Hindlimb muscle (tissue), 1 donor: ENCODE measurements around the gene PRDM1. TPM values are rescaled to one million over a fixed set of nuclear protein-coding genes. Genes with fewer than 3 reads are reported as not detected.
A peak's percentile ranks its signal among the peaks of the same experiment; 100 is the strongest.

Experiments used
- DNase-seq: peaks from one replicate; pipeline ENCODE4 v3.0.0-alpha.2; 2013
- polyA plus RNA-seq: library from polyadenylated mRNA; unstranded; fragments of 120-200 nt; gene quantifications from one replicate; pipeline ENCODE4 v1.2.1, GENCODE V29; 2013; ENCODE audit not compliant: insufficient read length

PRDM1 gene
- polyA plus RNA-seq, result 5.2 TPM

DNA sequence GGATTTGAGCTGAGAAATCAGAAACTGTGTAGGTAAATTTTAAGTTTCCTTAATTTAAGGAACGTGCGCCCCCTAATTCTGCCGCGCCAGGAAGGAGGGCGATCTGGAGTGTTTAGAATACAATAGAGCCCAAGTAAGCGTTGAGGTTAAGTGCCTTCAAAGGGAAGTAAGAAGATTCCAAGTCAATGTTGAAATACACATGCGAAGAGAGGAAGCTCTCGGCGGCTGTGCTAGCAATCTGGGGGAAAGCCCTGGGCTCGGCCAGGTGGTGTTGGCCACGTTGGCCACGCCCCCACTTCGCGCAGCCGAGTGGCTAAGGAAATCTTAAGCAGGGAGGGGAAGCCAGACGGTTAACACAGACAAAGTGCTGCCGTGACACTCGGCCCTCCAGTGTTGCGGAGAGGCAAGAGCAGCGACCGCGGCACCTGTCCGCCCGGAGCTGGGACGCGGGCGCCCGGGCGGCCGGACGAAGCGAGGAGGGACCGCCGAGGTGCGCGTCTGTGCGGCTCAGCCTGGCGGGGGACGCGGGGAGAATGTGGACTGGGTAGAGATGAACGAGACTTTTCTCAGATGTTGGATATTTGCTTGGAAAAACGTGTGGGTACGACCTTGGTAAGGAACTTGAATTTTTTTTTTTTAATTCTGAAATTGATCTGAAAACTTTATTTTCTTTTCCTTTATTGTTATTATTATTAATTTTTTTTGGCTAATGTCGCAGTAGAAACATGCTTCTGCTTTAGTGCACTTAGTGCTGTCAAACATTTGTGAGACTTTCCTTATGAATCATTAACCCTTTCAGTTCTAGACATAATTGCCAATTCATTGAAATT is at the start of gene PRDM1:
Gene PRDM1, plus strand, starts transcription at position 353 of the 830 bp plus-strand sequence. Its CDS starts 218 bp downstream, at position 571.
- peak; percentile 64 for DNase-seq

DNA sequence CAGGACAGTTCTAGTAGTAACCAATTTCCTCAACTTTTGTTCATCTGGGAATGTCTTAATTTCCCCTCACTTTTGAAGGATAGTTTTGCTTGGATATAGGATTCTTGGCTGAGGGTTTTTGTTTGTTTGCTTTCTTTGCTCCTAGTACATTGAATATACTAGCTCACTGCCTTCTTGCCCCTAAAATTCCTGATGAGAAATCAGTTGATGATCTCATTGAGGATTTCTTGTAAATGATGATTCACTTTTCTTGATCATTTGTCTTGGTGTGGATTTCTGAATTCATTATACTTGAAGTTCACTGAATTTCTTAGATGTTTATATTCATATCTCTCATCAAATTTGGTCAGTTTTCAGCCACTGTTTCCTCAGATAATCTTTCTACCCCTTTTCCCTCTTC is 49.1 kb upstream of the PRDM1 start:
- no peak for DNase-seq

GRCh38 chr6:106039897-106040592 is 46.1 kb upstream of the PRDM1 start:
- DNase-seq, result no peak

- no peak for DNase-seq
Observed at GRCh38 chr6:106044151-106044550, 42.0 kb upstream of the PRDM1 start.

- no peak for DNase-seq
Observed at GRCh38 chr6:106045077-106045476, 41.1 kb upstream of the PRDM1 start.

DNA sequence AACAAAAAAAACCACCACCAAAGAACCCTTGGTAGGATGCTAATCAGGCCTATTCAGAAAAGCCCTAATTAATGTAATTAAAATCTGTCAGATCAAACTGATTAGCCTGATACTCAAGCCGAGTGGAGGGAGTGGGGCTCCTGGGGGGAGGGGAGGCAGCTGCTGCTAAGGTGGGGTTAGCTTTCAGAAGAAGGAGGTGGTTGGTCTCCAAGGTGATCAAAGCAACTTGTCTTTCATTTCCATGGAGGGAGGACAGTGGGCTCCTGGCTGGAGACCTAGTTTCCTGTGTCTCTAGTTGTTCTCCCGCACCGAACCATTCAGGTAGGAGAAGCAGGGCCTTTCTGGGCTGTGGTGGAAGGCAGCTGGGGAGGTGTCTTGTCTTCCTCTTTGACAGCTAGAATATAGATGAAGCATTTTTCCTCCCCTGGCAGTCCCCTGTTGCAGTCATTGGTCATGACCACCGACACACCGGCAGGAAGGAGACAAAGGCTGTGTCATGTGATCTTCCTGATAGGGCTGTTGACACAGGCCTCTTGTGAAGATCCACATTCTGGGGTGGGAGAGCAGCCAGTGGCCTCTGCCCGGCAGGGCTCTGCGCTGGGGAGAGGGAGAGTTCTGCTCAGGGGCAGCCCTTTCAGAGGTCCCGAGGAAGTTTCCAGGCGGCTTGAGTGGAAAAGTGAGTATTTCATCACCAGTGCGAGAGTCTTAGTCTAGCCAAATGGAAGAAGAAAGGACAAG is 39.9 kb upstream of the PRDM1 start:
- no peak for DNase-seq

GRCh38 chr6:106046854-106047200 is 39.3 kb upstream of the PRDM1 start:
- DNase-seq, result no peak

DNA sequence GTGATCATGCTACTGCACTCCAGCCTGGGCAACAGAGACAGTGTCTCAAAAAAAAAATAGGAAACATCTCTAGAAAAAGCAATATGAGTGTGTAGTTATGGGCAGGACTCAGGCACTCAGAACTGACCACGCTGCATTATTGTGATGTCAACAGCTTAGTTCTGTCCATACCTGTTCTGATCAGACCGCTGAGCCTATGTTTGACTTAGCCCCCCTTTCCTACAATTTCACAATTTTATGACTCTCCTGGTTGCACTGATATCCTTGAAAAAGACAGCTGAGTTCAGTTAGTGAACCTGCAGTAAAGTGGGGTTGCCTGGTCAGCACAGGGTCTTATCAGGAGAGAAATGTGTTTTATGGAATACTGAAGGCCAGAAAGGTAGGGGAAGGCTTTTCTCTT is 37.8 kb upstream of the PRDM1 start:
- DNase-seq, result no peak

- no peak for DNase-seq
Observed at GRCh38 chr6:106050538-106050937, 35.6 kb upstream of the PRDM1 start.

DNA sequence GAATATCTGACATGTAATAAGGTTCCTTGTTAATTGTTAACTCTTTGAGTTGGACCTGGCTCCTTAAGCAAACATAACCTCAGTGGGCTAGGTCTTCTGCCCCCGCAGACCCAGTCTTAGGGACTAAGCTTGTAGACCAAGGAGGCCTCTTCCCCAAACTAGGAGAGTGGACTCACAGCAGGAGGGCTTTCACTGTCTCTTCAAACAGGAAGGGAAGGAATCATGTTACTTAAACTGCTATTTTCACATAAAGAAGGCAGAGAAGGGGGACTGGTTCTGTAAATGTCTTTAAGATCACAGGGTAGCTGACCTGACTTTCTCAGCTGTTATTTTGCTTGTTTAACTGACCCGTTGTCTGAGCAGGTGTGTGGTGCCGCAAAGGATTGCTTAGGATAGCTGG is 34.9 kb upstream of the PRDM1 start:
- DNase-seq, result no peak

GRCh38 chr6:106053484-106054205 is 32.5 kb upstream of the PRDM1 start:
- DNase-seq, result no peak

DNA sequence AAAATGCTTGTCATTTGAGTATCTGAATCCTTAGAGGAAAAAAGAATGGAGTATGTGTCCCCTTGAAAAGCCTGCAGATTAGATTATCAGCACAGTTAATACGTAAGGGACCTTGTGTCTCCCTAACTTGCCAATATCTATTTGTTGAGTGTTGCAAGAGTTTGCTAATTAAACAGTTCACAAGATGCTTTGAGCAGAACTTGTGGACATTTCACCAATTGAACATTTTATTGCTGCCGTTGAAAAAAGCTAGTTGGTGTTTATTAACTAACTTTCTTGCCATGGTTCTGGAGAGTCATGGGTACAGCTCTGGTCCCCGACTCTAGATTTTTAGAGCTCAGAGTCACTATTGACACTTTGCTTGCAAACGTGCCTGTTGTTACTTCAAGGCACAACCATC is 30.6 kb upstream of the PRDM1 start:
- no peak for DNase-seq

DNA sequence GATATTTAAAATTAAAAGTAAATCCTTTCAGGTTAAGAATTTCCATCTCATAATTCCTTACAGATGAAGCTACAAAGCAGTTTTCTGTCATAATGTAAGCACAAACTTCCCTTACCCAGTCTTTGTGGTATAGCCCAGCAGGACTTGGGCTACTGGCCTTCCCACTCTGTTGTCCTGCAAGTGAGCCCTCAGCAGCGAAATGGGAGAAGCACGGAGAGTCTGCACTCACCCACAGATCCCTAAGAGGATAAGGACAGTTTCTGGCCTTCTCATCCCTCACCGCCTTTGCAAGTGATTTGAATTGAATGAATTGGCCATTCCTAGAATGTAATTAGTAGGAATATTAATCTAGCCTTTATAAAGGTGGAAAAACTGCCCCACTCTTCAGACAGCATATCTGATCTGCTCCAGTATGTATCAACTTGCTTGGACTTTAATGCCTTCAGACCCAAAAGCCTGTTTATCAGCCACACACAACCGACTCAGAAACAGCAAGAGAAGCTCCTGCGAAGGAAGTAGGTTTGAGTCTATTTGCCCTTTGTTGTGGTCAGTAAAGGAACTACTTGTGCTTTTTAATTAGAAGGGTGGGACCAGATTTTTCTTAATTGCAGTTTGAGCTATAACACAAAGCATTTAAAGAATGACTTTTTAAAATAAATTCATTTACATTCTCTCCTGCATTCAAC is 29.9 kb upstream of the PRDM1 start:
- DNase-seq, result no peak

DNA sequence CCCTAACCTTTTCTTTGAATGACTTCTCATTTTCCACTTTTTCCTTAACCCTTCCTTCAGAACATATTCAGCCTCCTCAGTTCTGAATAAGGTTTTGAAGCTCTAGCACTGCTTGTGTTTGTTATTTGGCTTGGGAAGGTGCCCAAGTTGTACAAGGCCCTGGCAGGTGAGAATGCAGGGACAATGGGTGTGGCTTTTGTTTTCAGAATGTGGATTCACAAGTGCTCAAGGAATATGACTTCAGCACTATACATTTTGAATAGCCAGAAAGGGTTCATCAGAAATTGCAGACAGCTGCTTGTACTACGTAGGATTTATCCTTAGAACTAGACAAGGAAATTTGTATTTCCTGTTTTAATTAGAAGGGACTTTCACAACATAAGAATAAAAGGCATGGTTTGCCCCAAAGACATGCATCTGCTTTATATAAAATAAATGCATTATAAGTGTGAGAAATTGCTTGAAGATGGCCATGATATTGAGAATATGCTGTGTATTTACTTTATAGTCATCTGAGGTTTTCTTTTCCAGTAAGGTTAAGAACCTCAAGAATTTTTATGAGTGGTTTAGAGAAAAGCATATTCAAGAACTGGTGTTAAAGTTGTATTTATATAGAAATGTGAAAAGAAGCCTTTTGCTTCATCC is 29.3 kb upstream of the PRDM1 start:
- DNase-seq, result no peak

DNA sequence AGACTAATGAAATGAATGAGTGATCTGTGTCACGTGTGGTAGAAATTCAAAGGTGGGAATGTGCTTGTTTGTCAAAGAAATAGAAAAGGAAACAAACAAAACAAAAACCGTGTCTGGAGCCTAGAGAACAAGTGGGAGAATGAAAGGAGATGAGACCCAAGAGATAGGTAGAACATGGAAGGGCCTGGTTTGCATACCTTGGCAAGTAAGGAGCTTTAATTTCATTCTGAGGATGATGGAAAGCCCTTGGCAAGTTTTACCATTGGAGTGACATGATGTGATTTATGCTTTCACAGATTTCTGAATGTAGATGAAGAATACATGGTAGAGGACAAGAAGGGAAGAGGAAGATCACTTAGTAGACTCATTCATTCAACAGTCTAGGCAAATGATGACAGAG is 26.8 kb upstream of the PRDM1 start:
- no peak for DNase-seq

DNA sequence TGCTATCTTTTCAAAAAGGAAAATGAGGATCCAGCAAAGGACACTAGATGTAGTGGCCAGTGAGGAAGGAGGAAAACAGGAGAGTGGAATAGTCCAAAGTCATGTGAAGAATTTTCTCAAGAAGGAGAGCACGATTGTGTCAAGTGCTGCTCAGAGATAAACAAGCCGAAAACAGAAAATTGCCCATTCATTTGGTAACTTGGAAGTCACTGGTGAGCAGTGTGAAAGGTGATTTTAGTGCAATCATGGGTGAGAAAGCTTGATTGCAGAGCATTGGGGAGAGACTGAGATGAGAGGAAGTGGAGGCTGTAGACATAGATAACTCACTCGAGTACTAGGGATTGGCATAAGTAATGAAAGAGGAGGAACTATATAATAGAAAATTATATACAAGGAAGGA is 26.0 kb upstream of the PRDM1 start:
- no peak for DNase-seq

GRCh38 chr6:106063448-106063850 is 22.7 kb upstream of the PRDM1 start:
- no peak for DNase-seq

DNA sequence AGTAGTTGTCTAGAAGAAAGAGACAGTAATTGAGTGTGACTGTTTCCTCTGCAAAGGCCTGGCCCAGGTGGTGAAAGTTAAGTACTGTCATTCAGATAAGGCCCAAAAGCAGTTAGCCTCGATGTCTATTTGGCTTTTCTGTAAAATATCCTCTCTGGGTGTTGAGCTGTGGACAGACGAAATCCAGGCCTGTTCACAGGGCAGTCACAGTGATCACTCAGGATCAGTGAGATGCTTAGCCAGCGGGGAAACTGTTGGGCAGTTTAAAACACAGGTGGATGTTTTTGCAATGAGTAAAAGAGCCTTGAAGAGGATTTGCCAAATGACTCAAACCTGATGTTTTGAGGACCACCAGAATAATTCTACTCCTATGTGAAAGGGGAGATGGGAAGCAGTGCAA is 22.0 kb upstream of the PRDM1 start:
- no peak for DNase-seq

DNA sequence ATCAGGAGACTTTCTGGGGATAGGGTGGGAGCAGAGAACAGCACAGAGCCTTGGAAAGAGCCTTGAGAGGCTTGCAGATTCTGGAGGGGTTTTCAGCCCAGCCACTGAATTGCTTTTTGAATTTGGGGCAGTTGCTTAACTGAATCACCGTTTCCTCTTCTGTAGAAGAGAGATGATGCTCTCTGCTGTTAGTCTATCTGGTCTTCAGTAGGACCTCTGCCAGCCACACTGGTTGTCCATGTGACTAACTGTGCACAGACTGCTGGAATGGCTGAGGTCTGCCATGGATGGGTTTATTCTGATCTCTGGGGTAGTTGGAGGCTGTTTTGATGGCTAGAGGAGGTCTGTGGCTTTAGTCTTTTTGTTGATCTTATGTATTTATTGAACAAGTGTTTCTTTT is 21.4 kb upstream of the PRDM1 start:
- DNase-seq, result no peak

- DNase-seq, result no peak
Observed at GRCh38 chr6:106066989-106067388, 19.1 kb upstream of the PRDM1 start.

DNA sequence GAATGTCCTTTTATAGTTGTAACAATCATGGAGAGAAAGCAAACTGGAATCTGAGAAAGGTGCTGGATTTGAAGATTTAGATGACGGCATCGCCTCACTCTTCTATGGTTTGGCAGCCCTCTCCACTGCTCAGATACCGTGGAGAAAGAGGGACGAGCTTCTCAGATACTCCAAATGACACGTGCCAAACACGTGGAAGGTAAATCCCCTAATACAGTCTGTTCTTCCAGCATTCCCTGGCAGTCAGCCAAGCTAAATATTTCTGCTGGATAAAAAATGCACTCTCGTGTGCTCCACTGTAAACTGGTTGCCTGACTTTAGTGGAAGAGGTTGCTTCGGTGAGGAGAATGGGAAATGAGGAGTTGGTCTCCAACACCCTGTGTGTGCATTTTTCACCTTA is 16.7 kb upstream of the PRDM1 start:
- DNase-seq, result no peak

GRCh38 chr6:106070636-106071035 is 15.5 kb upstream of the PRDM1 start:
- no peak for DNase-seq
